SK-N-SH treated with all-trans-retinoic acid at 6 μM for 48 hours (cell line): ENCODE data around the gene DGKI.

ENCODE experiments used
- ATAC-seq: fragments of 200-7000 bp; cut with Tn5 transposase; 3 replicates; pipeline ENCODE4 v1.9.1; 2020; ENCODE audit warnings: mild to moderate bottlenecking, moderate library complexity
- ARNTL ChIP-seq: fragments of 450-650 bp; formaldehyde crosslinking; IDR thresholded peaks from 2 replicates; pipeline ENCODE4 v1.5.0; 2020; ENCODE audit warnings: low read depth, mild to moderate bottlenecking, moderate library complexity, borderline replicate concordance
- BACH2 ChIP-seq: fragments of 250-450 bp; sonication (Bioruptor Pico); IDR thresholded peaks from 2 replicates; pipeline ENCODE4 v1.9.0; 2021; ENCODE audit warnings: mild to moderate bottlenecking, borderline replicate concordance
- CSDC2 ChIP-seq: fragments of 250-450 bp; sonication (Bioruptor Pico); IDR thresholded peaks from 2 replicates; pipeline ENCODE4 v1.5.0; 2020; ENCODE audit warnings: mild to moderate bottlenecking, moderate library complexity
- ESRRG ChIP-seq: fragments of 250-450 bp; sonication (Bioruptor Pico); IDR thresholded peaks from 2 replicates; pipeline ENCODE4 v1.6.1; 2021; ENCODE audit warnings: mild to moderate bottlenecking
- GLIS3 ChIP-seq: fragments of 250-450 bp; sonication (Bioruptor Pico); IDR thresholded peaks from 2 replicates; pipeline ENCODE4 v1.5.0; 2020; ENCODE audit warnings: mild to moderate bottlenecking, moderate library complexity
- ISL1 ChIP-seq: fragments of 250-450 bp; sonication (Bioruptor Pico); IDR thresholded peaks from 2 replicates; pipeline ENCODE4 v2.1.2; 2022; ENCODE audit warnings: mild to moderate bottlenecking, moderate library complexity
- OSR1 ChIP-seq: fragments of 250-450 bp; sonication (Bioruptor Pico); IDR thresholded peaks from 2 replicates; pipeline ENCODE4 v1.8.0; 2022; ENCODE audit warnings: moderate library complexity, mild to moderate bottlenecking, inconsistent platforms
- PPARA ChIP-seq: fragments of 250-450 bp; sonication (Bioruptor Pico); IDR thresholded peaks from 2 replicates; pipeline ENCODE4 v1.5.0; 2020; ENCODE audit warnings: mild to moderate bottlenecking, borderline replicate concordance
- RARB ChIP-seq: fragments of 250-450 bp; sonication (Bioruptor Pico); IDR thresholded peaks from 2 replicates; pipeline ENCODE4 v1.8.0; 2021; ENCODE audit warnings: mild to moderate bottlenecking, moderate library complexity
- SNAI2 ChIP-seq: fragments of 250-450 bp; sonication (Bioruptor Pico); IDR thresholded peaks from 2 replicates; pipeline ENCODE4 v1.5.0; 2020; ENCODE audit warnings: mild to moderate bottlenecking, moderate library complexity
- TCF4 ChIP-seq: fragments of 250-450 bp; sonication (Bioruptor Pico); IDR thresholded peaks from 2 replicates; pipeline ENCODE4 v1.8.0; 2021; ENCODE audit warnings: mild to moderate bottlenecking, moderate library complexity, borderline replicate concordance
- ZC3H10 ChIP-seq: fragments of 250-450 bp; sonication (Bioruptor Pico); IDR thresholded peaks from 2 replicates; pipeline ENCODE4 v1.5.1; 2021; ENCODE audit warnings: mild to moderate bottlenecking, moderate library complexity
- ZFP3 ChIP-seq: fragments of 250-450 bp; sonication (Bioruptor Pico); IDR thresholded peaks from 2 replicates; pipeline ENCODE4 v1.5.0; 2020; ENCODE audit warnings: mild to moderate bottlenecking, moderate library complexity
- ZFP30 ChIP-seq: fragments of 450-650 bp; formaldehyde crosslinking; IDR thresholded peaks from 2 replicates; pipeline ENCODE4 v1.5.0; 2022; ENCODE audit warnings: mild to moderate bottlenecking, moderate library complexity
- ZNF8 ChIP-seq: fragments of 450-650 bp; formaldehyde crosslinking; IDR thresholded peaks from 2 replicates; pipeline ENCODE4 v1.5.0; 2020; ENCODE audit warnings: mild to moderate bottlenecking, moderate library complexity
- TF ChIP-seq, protein P1 (sequence below): fragments of 250-450 bp; sonication (Bioruptor Pico); IDR thresholded peaks from 2 replicates; pipeline ENCODE4 v1.5.1; 2020; ENCODE audit warnings: low read depth, mild to moderate bottlenecking, moderate library complexity
- TF ChIP-seq, protein P2 (sequence below): fragments of 250-450 bp; sonication (Bioruptor Pico); IDR thresholded peaks from 2 replicates; pipeline ENCODE4 v1.5.0; 2020; ENCODE audit warnings: mild to moderate bottlenecking, moderate library complexity
- TF ChIP-seq, protein P3 (sequence below): fragments of 250-450 bp; sonication (Bioruptor Pico); IDR thresholded peaks from 2 replicates; pipeline ENCODE4 v1.5.1; 2021; ENCODE audit warnings: mild to moderate bottlenecking, moderate library complexity
- TF ChIP-seq, protein P4 (sequence below): fragments of 250-450 bp; sonication (Bioruptor Pico); IDR thresholded peaks from 2 replicates; pipeline ENCODE4 v1.8.0; 2021; ENCODE audit warnings: low read depth, mild to moderate bottlenecking, moderate library complexity, borderline replicate concordance
- TF ChIP-seq, protein P5 (sequence below): fragments of 250-450 bp; sonication (Bioruptor Pico); IDR thresholded peaks from 2 replicates; pipeline ENCODE4 v1.8.0; 2020; ENCODE audit warnings: mild to moderate bottlenecking, moderate library complexity, borderline replicate concordance

The DGKI gene

DNA sequence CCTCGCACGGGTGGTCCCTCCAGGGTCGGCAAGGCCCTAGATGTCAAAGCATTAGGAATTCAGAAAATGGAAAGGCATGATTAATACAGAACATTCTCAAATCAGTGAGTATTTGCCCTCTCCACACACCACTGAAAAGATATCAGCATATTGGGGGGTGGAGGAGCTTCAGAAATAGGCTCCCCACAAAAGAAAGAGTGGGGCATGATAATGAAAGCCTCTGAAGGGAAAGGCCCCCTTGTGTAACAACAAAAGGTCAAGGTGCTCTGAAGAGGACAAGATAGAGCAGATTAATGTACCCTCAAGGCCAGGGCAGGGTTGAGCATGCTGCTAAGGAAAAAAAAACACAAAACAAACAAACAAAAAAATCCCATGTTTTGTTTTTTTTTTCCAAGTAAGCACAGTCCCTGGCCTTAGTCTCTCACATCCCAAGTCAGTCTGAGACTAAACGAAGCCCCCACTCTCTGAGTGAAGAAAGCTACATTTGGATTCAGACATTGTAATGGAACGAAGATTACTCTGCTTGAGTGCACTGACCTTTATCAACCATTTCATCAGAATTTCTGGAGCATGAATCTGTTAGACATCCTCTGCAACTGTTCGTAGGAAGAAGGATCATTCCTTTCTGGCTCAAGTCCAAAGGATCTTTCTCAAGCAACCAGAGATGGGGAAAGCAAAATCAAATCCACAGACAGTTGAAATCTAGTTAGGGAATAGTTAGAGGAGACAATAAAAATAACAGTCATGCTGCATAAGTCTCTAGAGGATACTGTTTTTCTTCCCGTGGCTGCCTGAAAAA, 27.4 kb upstream of the DGKI start:
- peak; percentile 92 for TF ChIP-seq ISL1 (CRISPR knock-in tag)
- TF ChIP-seq TCF4 (CRISPR knock-in tag): no peak
- TF ChIP-seq, protein P1, sequence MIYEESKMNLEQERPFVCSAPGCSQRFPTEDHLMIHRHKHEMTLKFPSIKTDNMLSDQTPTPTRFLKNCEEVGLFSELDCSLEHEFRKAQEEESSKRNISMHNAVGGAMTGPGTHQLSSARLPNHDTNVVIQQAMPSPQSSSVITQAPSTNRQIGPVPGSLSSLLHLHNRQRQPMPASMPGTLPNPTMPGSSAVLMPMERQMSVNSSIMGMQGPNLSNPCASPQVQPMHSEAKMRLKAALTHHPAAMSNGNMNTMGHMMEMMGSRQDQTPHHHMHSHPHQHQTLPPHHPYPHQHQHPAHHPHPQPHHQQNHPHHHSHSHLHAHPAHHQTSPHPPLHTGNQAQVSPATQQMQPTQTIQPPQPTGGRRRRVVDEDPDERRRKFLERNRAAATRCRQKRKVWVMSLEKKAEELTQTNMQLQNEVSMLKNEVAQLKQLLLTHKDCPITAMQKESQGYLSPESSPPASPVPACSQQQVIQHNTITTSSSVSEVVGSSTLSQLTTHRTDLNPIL (CRISPR knock-in tag): peak; percentile 22; the same call in 1 of the 2 replicates
- TF ChIP-seq BACH2 (CRISPR knock-in tag): no peak
- TF ChIP-seq RARB (CRISPR knock-in tag): no peak
- TF ChIP-seq PPARA: no peak
- 0 out of 2 replicates have a peak, but pooled peaks have one; percentile 46 for TF ChIP-seq ZC3H10
- no peak for TF ChIP-seq ZNF8 (CRISPR knock-in tag)
- TF ChIP-seq SNAI2 (CRISPR knock-in tag): 0 out of 2 replicates have a peak, but pooled peaks have one; percentile 67
- peak; percentile 70; the same call in 1 of the 2 replicates for TF ChIP-seq ZFP3
- TF ChIP-seq ZFP30: no peak
- TF ChIP-seq CSDC2: peak; percentile 44; the same call in 1 of the 2 replicates
- TF ChIP-seq, all 23 proteins: peak for 6
- peak; percentile 90 for ATAC-seq

DNA sequence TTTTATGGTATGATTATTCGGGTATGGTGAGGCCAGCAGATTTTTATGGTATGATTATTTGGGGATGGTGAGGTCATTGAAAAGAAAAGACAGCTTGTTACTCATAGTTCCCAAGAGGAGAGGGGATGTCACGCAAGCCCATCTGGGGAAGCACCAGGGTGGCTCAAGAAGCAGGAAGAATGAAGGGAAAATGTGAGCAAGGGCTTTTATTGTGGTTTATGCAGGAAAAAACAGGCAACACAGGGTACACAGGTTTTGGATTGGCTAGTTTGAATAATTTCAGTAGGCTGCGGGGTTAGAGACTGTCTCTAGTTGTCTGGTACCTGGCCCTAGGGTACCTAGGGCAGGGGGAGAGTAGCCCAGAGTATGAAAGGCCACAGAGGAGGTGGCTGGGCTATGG, 26.8 kb upstream of the DGKI start:
- TF ChIP-seq BACH2 (CRISPR knock-in tag): no peak
- TF ChIP-seq, protein P2, sequence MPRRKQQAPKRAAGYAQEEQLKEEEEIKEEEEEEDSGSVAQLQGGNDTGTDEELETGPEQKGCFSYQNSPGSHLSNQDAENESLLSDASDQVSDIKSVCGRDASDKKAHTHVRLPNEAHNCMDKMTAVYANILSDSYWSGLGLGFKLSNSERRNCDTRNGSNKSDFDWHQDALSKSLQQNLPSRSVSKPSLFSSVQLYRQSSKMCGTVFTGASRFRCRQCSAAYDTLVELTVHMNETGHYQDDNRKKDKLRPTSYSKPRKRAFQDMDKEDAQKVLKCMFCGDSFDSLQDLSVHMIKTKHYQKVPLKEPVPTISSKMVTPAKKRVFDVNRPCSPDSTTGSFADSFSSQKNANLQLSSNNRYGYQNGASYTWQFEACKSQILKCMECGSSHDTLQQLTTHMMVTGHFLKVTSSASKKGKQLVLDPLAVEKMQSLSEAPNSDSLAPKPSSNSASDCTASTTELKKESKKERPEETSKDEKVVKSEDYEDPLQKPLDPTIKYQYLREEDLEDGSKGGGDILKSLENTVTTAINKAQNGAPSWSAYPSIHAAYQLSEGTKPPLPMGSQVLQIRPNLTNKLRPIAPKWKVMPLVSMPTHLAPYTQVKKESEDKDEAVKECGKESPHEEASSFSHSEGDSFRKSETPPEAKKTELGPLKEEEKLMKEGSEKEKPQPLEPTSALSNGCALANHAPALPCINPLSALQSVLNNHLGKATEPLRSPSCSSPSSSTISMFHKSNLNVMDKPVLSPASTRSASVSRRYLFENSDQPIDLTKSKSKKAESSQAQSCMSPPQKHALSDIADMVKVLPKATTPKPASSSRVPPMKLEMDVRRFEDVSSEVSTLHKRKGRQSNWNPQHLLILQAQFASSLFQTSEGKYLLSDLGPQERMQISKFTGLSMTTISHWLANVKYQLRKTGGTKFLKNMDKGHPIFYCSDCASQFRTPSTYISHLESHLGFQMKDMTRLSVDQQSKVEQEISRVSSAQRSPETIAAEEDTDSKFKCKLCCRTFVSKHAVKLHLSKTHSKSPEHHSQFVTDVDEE (CRISPR knock-in tag): no peak
- TF ChIP-seq ESRRG: no peak
- TF ChIP-seq TCF4 (CRISPR knock-in tag): no peak
- TF ChIP-seq ISL1 (CRISPR knock-in tag): no peak
- TF ChIP-seq ZFP30: no peak
- TF ChIP-seq ZFP3: no peak
- no peak for TF ChIP-seq PPARA
- TF ChIP-seq, protein P1 (CRISPR knock-in tag): no peak
- no peak for TF ChIP-seq RARB (CRISPR knock-in tag)
- TF ChIP-seq GLIS3 (CRISPR knock-in tag): no peak
- TF ChIP-seq CSDC2: no peak
- TF ChIP-seq ZNF8 (CRISPR knock-in tag): no peak
- TF ChIP-seq, protein P3, sequence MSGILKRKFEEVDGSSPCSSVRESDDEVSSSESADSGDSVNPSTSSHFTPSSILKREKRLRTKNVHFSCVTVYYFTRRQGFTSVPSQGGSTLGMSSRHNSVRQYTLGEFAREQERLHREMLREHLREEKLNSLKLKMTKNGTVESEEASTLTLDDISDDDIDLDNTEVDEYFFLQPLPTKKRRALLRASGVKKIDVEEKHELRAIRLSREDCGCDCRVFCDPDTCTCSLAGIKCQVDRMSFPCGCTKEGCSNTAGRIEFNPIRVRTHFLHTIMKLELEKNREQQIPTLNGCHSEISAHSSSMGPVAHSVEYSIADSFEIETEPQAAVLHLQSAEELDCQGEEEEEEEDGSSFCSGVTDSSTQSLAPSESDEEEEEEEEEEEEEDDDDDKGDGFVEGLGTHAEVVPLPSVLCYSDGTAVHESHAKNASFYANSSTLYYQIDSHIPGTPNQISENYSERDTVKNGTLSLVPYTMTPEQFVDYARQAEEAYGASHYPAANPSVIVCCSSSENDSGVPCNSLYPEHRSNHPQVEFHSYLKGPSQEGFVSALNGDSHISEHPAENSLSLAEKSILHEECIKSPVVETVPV: no peak
- TF ChIP-seq ARNTL: no peak
- TF ChIP-seq, protein P4, sequence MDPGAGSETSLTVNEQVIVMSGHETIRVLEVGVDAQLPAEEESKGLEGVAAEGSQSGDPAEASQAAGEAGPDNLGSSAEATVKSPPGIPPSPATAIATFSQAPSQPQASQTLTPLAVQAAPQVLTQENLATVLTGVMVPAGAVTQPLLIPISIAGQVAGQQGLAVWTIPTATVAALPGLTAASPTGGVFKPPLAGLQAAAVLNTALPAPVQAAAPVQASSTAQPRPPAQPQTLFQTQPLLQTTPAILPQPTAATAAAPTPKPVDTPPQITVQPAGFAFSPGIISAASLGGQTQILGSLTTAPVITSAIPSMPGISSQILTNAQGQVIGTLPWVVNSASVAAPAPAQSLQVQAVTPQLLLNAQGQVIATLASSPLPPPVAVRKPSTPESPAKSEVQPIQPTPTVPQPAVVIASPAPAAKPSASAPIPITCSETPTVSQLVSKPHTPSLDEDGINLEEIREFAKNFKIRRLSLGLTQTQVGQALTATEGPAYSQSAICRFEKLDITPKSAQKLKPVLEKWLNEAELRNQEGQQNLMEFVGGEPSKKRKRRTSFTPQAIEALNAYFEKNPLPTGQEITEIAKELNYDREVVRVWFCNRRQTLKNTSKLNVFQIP (CRISPR knock-in tag): no peak
- TF ChIP-seq, protein P5, sequence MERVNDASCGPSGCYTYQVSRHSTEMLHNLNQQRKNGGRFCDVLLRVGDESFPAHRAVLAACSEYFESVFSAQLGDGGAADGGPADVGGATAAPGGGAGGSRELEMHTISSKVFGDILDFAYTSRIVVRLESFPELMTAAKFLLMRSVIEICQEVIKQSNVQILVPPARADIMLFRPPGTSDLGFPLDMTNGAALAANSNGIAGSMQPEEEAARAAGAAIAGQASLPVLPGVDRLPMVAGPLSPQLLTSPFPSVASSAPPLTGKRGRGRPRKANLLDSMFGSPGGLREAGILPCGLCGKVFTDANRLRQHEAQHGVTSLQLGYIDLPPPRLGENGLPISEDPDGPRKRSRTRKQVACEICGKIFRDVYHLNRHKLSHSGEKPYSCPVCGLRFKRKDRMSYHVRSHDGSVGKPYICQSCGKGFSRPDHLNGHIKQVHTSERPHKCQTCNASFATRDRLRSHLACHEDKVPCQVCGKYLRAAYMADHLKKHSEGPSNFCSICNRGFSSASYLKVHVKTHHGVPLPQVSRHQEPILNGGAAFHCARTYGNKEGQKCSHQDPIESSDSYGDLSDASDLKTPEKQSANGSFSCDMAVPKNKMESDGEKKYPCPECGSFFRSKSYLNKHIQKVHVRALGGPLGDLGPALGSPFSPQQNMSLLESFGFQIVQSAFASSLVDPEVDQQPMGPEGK (CRISPR knock-in tag): no peak
- no peak for TF ChIP-seq ZC3H10
- no peak for TF ChIP-seq OSR1 (CRISPR knock-in tag)
- 0 out of 3 replicates have a peak, but pooled peaks have one; percentile 2 for ATAC-seq
